PFSK-1 (cell line): ENCODE measurements around the gene SNX24.

Source experiments
- FOXP2 ChIP-seq: optimal IDR thresholded peaks from 2 replicates; pipeline ENCODE3; 2011; ENCODE audit warnings: borderline replicate concordance, control low read depth, inconsistent platforms; ENCODE audit not compliant: insufficient read depth; ENCODE audit errors: extremely low read length, extremely low read depth
- POLR2AphosphoS5 ChIP-seq: IDR thresholded peaks from 2 replicates; pipeline ENCODE4 v1.6.1; 2012; ENCODE audit warnings: low read depth, mild to moderate bottlenecking, control low read depth, low read length, moderate library complexity
- SIN3A ChIP-seq: IDR thresholded peaks from 2 replicates; pipeline ENCODE4 v1.6.1; 2012; ENCODE audit warnings: mild to moderate bottlenecking, low read length, moderate library complexity, borderline replicate concordance; ENCODE audit not compliant: insufficient read depth
- TAF1 ChIP-seq: IDR thresholded peaks from 2 replicates; pipeline ENCODE4 v1.6.1; 2012; ENCODE audit warnings: low read length, control low read depth, borderline replicate concordance; ENCODE audit not compliant: insufficient read depth
- TF ChIP-seq, protein P1 (sequence below), 2 experiments: IDR thresholded peaks; 2 replicates each; pipeline versions ENCODE4 v1.6.1 to v1.8.0; 2011 to 2012; ENCODE audit warnings: low read depth in 2 of 2, low read length in 2 of 2, control low read depth in 1 of 2, inconsistent platforms in 1 of 2, mild to moderate bottlenecking in 1 of 2, moderate library complexity in 1 of 2; ENCODE audit not compliant: insufficient read depth in 1 of 2

The SNX24 gene

GRCh38 chr5:122929001-122929400 is 83.6 kb downstream of the SNX24 start:
- no peak for TF ChIP-seq SIN3A
- TF ChIP-seq, protein P1, sequence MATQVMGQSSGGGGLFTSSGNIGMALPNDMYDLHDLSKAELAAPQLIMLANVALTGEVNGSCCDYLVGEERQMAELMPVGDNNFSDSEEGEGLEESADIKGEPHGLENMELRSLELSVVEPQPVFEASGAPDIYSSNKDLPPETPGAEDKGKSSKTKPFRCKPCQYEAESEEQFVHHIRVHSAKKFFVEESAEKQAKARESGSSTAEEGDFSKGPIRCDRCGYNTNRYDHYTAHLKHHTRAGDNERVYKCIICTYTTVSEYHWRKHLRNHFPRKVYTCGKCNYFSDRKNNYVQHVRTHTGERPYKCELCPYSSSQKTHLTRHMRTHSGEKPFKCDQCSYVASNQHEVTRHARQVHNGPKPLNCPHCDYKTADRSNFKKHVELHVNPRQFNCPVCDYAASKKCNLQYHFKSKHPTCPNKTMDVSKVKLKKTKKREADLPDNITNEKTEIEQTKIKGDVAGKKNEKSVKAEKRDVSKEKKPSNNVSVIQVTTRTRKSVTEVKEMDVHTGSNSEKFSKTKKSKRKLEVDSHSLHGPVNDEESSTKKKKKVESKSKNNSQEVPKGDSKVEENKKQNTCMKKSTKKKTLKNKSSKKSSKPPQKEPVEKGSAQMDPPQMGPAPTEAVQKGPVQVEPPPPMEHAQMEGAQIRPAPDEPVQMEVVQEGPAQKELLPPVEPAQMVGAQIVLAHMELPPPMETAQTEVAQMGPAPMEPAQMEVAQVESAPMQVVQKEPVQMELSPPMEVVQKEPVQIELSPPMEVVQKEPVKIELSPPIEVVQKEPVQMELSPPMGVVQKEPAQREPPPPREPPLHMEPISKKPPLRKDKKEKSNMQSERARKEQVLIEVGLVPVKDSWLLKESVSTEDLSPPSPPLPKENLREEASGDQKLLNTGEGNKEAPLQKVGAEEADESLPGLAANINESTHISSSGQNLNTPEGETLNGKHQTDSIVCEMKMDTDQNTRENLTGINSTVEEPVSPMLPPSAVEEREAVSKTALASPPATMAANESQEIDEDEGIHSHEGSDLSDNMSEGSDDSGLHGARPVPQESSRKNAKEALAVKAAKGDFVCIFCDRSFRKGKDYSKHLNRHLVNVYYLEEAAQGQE (IDR thresholded peaks at IDR 0.05; ENCODE audit: insufficient read depth in 1 of 2, low read depth in 2 of 2, low read length in 2 of 2) = no peak
- no peak for TF ChIP-seq TAF1
- no peak for TF ChIP-seq FOXP2
- no peak for TF ChIP-seq POLR2AphosphoS5

DNA sequence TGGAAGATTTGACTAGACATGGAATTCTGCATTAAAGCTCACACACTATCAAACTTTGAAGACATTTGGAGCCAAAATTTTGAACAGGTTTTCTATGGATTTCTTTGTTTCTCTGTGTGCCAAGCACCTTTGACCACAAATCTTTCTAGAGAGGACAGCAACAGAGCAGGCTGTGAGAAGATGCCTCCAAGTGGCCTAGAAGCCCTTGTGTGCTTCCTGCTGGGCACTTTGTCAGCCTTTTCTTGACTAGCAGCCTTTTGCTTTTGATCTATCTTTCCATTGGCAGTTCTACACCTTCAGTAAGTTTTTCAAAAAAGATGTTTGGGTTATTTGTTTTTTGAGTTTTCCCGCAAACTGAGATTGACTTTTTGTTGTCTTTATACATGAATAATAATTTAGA is 84.6 kb downstream of the SNX24 start:
- TF ChIP-seq, protein P1 (IDR thresholded peaks at IDR 0.05; ENCODE audit: insufficient read depth in 1 of 2, low read depth in 2 of 2, low read length in 2 of 2) = no peak
- TF ChIP-seq TAF1 (no peak), FOXP2 (no peak), SIN3A (no peak), POLR2AphosphoS5 (no peak)

DNA sequence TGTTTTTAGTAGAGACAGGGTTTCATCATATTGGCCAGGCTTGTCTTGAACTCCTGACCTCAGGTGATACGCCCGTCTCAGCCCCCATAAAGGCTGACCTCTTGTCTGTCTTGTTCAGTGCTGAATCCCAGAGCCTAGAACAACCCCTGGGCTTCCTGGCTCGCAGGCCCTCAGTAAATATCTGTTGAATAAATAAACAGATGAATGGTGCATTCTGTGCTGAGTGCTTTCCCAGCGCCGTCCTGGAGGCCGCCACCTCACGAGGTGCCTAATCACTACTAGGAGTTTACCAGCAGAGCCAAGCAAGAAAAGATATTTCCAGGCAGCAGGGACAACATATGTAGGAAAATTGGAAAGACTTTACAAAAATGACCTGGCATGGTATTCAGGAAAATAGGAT is 88.5 kb downstream of the SNX24 start:
- TF ChIP-seq POLR2AphosphoS5 = no peak
- TF ChIP-seq, protein P1 (IDR thresholded peaks at IDR 0.05; ENCODE audit: insufficient read depth in 1 of 2, low read depth in 2 of 2, low read length in 2 of 2) = no peak
- TF ChIP-seq FOXP2 = no peak
- TF ChIP-seq TAF1 = no peak
- no peak for TF ChIP-seq SIN3A

- TF ChIP-seq FOXP2 = no peak
- no peak for TF ChIP-seq TAF1
- TF ChIP-seq, protein P1 (IDR thresholded peaks at IDR 0.05; ENCODE audit: insufficient read depth in 1 of 2, low read depth in 2 of 2, low read length in 2 of 2) = no peak
- no peak for TF ChIP-seq SIN3A
- no peak for TF ChIP-seq POLR2AphosphoS5
Observed at GRCh38 chr5:122936088-122936487, 90.7 kb downstream of the SNX24 start.

DNA sequence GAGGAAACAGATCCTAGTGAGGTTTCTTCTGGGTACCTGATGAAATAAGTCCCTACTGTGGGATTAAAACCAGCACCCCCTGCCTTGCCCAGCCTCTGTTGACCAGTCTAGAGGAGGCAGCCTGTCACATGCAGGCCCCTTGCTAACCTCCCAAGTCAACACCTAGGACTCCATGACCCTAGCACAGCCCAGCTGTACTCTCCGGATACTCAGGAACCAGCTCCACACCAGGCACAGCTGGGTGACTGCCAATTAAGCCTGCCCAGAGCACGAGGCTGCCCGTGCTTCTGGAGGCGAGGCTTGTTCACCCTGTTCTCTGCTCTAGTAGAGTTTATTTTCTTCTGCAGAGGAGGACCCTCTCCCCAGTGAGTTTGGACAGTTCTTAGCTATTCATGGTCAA is 92.5 kb downstream of the SNX24 start:
- no peak for TF ChIP-seq POLR2AphosphoS5
- TF ChIP-seq TAF1 = no peak
- no peak for TF ChIP-seq SIN3A
- TF ChIP-seq, protein P1 (IDR thresholded peaks at IDR 0.05; ENCODE audit: insufficient read depth in 1 of 2, low read depth in 2 of 2, low read length in 2 of 2) = no peak
- no peak for TF ChIP-seq FOXP2
